SJSA1 (cell line): ENCODE results near the gene NCKAP5. TPM values are rescaled to one million over a fixed set of nuclear protein-coding genes. Genes with fewer than 3 reads are reported as not detected.

Source experiments
- DNase-seq, 2 experiments: peaks; one replicate each; pipeline ENCODE4 v3.0.0-alpha.2; 2015 to 2020; ENCODE audit warnings: low spot score in 2 of 2, low read depth in 1 of 2
- H3K27ac ChIP-seq: fragments of 250-450 bp; sonication (Bioruptor Pico); 2 replicates; pipeline ENCODE4 v1.5.1; 2020; ENCODE audit warnings: mild to moderate bottlenecking, moderate library complexity
- H3K27me3 ChIP-seq: fragments of 250-450 bp; sonication (Bioruptor Pico); replicated peaks from 2 replicates; pipeline ENCODE4 v1.5.1; 2020; ENCODE audit warnings: mild to moderate bottlenecking, moderate library complexity
- H3K36me3 ChIP-seq: fragments of 250-450 bp; sonication (Bioruptor Pico); 2 replicates; pipeline ENCODE4 v1.5.1; 2020; ENCODE audit warnings: mild to moderate bottlenecking
- H3K4me1 ChIP-seq: fragments of 250-450 bp; sonication (Bioruptor Pico); replicated peaks from 2 replicates; pipeline ENCODE4 v1.6.1; 2021; ENCODE audit warnings: mild to moderate bottlenecking
- H3K4me3 ChIP-seq: fragments of 250-450 bp; sonication (Bioruptor Pico); 2 replicates; pipeline ENCODE4 v1.5.1; 2020; ENCODE audit warnings: mild to moderate bottlenecking
- H3K9me3 ChIP-seq: fragments of 250-450 bp; sonication (Bioruptor Pico); replicated peaks from 2 replicates; pipeline ENCODE4 v1.5.1; 2020; ENCODE audit warnings: mild to moderate bottlenecking
- total RNA-seq: library from RNA; depleted of rRNA; stranded (reverse); fragments of >200 nt; shearing (Covaris generic); gene quantifications from 2 replicates; pipeline ENCODE4 v1.2.3, GENCODE V29; 2014

The NCKAP5 gene
- total RNA-seq, 1 experiment from 2014 or later, result 2.5 TPM

DNA sequence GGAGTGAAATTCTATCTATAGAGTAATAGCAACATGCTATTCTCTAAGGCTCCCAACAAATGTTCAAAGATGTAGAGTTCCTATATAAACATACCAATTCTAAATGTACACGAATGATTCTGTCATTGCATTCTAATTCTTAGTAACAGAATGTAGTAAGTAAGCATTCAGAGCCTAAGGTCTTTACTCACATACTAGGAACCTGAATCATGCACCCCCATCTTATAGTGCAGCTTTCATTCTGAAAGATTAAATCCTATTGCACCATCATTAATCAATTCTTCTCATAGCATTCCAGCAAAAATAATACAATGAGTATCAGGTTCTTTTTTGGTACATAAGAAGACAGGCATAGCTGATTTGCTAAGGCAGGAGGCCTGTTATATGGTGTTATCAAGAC is 230.0 kb downstream of the NCKAP5 start:
- Histone ChIP-seq H3K27ac (no peak overlapping the region), H3K4me3 (no peak overlapping the region), H3K27me3 (no peaks in the 10 kb centered on the region), H3K36me3 (no peaks in the 10 kb centered on the region), H3K9me3 (no peaks in the 10 kb centered on the region), H3K4me1 (no peaks in the 10 kb centered on the region)
- DNase-seq, result no peak

DNA sequence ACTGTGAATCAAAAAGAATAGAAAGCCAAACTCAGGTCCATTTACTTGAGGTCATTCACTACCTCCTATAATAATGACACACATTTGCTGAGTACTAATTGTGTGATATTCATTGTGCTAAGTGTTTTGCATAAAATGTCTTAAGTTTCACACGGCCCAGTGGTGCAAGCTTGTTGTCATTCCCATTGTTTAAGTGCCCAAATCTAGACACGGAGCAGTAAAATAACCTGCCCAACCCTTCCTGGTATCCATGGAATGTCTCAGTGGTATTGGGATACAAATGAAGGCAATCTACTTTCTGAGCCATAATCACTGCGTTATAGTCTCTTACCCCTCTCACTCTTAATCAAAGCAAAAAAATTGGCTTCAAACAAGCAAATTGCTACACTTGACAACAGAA is 233.3 kb downstream of the NCKAP5 start:
- no peak for DNase-seq
- Histone ChIP-seq H3K4me1 (peaks cover 6% of the 10 kb centered on the region), H3K36me3 (no peaks in the 10 kb centered on the region), H3K9me3 (no peaks in the 10 kb centered on the region), H3K27me3 (no peaks in the 10 kb centered on the region), H3K27ac (no peak overlapping the region), H3K4me3 (no peak overlapping the region)

DNA sequence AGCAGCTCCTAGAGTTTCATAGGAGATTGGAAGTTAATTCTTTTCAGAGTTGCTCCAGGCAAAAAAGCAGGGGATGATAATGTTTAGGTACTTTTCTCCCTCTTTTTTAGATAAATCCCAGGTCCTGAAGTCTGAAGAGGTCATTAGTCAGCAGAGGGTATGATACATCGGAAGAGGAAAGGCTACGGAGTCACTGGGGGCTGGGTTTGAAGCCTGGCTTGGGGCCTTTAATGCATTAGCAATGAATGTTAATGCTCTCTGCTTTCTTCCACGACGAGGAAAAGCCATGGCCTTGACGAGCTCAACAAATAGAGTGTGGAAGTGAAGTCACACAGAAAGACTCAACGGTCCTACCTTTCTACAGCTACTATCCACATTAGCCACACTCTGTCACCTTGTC is 235.1 kb downstream of the NCKAP5 start:
- H3K27ac ChIP-seq, result no peak overlapping the region
- H3K27me3 ChIP-seq, result no peaks in the 10 kb centered on the region
- H3K9me3 ChIP-seq, result no peaks in the 10 kb centered on the region
- DNase-seq, result no peak
- H3K36me3 ChIP-seq, result no peaks in the 10 kb centered on the region
- peaks cover 6% of the 10 kb centered on the region for H3K4me1 ChIP-seq
- no peak overlapping the region for H3K4me3 ChIP-seq

DNA sequence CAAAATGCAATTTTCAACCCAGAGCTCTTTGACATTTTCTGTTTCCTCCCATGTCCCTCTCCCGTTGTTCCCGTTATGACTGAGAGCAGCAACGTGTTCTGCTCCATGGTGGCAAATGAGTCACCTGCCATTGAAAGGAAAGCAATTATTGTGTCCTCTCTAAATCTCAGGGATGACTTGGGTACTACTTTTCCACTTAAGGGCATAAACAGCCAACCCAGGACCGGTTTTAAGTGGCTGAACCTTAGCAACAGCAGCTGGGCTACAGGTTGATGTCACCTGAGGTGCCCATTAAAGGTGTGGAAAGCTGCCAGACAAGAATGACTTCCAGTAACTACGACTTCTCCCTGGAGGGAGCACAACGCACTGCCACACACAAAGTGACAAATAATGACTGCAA is 236.8 kb downstream of the NCKAP5 start:
- no peak overlapping the region for H3K27ac ChIP-seq
- no peaks in the 10 kb centered on the region for H3K36me3 ChIP-seq
- no peak for DNase-seq
- peaks cover 16% of the 10 kb centered on the region for H3K4me1 ChIP-seq
- H3K9me3 ChIP-seq, result no peaks in the 10 kb centered on the region
- no peak overlapping the region for H3K4me3 ChIP-seq
- no peaks in the 10 kb centered on the region for H3K27me3 ChIP-seq

DNA sequence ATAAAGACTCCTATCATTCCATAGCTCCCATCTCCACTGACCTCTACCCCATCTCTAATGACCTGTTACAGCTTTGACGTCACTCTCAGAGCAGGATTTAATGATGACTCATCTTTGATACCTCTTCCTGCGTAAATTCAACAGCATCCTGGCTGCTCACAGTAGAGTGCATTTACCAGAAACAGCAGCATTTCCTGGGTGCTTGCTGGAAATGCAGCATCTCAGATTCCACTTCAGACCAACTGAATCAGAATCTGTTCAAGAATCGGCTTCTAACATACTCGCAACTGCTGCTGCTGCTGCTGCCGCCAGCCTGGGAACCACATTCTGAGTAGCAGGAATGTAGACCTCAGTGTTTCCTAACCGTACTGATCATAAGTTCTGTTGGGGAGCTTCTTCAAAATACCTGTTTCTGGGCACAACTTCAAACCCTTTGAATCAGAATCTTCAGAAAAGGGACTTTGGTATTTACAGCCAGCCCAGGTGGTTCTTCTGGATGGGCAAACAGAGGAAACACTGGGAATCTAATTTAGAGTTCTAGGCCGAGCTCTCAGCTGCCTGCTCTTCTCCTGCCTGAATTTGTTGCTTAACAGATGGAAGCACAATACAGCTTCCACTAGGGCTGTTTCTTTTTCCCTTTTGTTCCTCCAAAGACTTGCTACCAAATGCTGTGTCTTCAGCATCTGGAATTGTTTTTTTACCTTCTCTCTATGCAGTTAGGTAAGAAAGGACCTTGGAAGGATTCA is 241.4 kb downstream of the NCKAP5 start:
- no peaks in the 10 kb centered on the region for H3K27me3 ChIP-seq
- no peak overlapping the region for H3K4me3 ChIP-seq
- no peaks in the 10 kb centered on the region for H3K9me3 ChIP-seq
- H3K4me1 ChIP-seq, result peaks cover 44% of the 10 kb centered on the region
- H3K27ac ChIP-seq, result peak overlapping the region; percentile 55
- no peaks in the 10 kb centered on the region for H3K36me3 ChIP-seq
- DNase-seq, result peak in 1 of 2 experiments; percentile 30

DNA sequence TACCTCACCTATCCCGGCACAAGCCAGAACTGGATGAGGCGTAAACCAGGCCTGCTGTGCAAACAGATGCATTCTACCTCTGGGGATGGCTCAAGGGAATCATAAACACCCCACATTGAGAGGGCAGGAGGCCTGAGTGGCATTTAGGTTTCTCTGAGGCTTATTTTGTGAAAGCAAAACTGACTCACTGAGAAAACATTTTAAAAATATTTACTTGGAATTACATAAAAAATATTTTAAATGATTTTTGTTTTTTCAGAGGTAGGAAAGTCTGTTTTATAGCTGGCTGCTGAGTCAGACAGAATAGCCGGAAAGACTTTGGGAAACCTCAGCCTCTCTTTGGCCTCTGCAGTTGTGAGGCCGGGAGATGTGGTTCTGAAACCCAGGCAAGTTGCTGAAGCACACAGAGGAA is 244.1 kb downstream of the NCKAP5 start:
- no peak overlapping the region for H3K4me3 ChIP-seq
- no peaks in the 10 kb centered on the region for H3K9me3 ChIP-seq
- H3K36me3 ChIP-seq, result no peaks in the 10 kb centered on the region
- DNase-seq, result peak; percentile 72 to 77
- H3K27me3 ChIP-seq, result no peaks in the 10 kb centered on the region
- peaks cover 38% of the 10 kb centered on the region for H3K4me1 ChIP-seq
- H3K27ac ChIP-seq, result peak overlapping the region; percentile 45; the same call in 1 of the 2 replicates

DNA sequence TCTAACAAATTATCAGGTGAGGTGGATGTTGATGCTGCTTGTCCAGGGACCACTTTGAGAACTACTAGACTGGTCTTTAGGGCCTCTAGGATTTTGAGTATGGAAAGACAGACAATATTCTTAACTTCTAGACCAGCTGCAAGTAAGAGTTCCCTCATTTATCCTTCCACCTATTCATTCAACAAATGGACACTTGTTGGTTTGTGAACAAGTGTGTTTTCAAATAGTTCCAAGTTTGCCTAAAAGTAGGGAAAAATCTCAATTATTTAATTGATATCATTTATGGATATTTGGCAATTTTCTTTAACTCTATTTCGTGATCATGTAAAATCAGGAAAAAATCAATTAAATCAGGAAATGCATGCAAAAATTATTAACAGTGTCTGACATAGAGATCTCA is 245.4 kb downstream of the NCKAP5 start:
- Histone ChIP-seq H3K4me1 (peaks cover 38% of the 10 kb centered on the region), H3K27ac (no peak overlapping the region), H3K36me3 (no peaks in the 10 kb centered on the region), H3K4me3 (no peak overlapping the region), H3K9me3 (no peaks in the 10 kb centered on the region), H3K27me3 (no peaks in the 10 kb centered on the region)
- no peak for DNase-seq

DNA sequence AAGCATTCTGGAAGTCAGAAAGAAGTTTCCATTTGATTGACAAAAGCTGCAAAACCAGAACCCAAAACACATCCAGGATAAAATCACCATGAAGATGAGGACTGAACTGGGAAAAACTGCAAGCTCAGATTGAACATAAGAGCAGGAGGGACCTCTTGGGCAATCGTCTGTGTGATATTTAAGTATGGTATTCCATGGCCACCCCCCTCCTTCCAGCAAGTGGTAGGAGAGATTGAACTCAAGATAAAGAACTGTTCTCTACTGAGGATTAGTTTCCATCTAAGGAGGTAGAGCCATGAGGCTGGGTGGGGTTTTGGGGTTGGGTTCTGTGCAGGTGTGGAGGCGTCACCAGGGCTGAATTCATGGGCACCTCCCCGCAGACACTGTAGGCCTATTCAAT is 251.1 kb downstream of the NCKAP5 start:
- no peak overlapping the region for H3K4me3 ChIP-seq
- no peak overlapping the region for H3K27ac ChIP-seq
- H3K9me3 ChIP-seq, result no peaks in the 10 kb centered on the region
- peaks cover 6% of the 10 kb centered on the region; the same call in 1 of the 2 replicates for H3K4me1 ChIP-seq
- DNase-seq, result no peak
- no peaks in the 10 kb centered on the region for H3K36me3 ChIP-seq
- H3K27me3 ChIP-seq, result no peaks in the 10 kb centered on the region

DNA sequence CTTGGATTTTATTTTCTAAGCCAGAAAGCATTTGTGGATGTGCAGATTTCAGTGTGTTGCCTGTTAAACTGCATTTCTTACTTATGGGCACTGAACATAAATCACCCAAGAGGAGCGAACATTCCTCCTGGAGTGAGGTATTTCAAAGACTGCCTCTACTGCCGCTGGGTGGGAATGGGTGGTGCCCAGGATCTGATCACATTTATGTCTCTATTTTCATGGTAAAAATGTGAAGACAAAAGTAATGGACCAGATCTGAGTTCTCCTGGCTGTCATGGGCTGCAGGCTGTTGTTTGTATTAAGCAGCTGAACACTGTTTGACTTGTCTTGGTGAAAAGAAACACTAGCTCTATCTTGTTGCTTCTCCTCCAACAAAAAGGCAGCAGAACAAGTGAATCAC is 251.7 kb downstream of the NCKAP5 start:
- no peaks in the 10 kb centered on the region for H3K36me3 ChIP-seq
- no peak for DNase-seq
- H3K27me3 ChIP-seq, result no peaks in the 10 kb centered on the region
- no peaks in the 10 kb centered on the region for H3K9me3 ChIP-seq
- H3K4me1 ChIP-seq, result peaks cover 6% of the 10 kb centered on the region; the same call in 1 of the 2 replicates
- H3K27ac ChIP-seq, result no peak overlapping the region
- H3K4me3 ChIP-seq, result no peak overlapping the region

DNA sequence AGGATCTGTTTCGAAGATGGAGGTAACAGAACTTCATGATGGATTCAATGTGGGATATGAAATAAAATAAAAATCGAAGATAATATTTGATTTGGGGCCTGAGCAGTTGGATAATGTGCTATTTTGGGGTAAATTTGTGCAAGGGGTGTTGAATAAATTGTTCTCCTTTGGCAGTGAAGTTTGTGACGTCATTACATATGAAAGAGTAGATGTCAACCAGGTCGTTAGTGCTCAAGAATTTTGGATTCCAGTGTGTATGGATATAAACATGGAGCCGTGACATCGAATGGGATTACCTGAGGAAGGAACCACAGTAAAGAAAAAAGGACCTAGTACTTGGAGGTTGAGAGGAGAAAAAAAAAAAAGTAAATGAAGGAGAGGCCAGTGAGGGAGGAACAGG is 253.0 kb downstream of the NCKAP5 start:
- Histone ChIP-seq H3K36me3 (no peaks in the 10 kb centered on the region), H3K9me3 (no peaks in the 10 kb centered on the region), H3K4me3 (no peak overlapping the region), H3K4me1 (peaks cover 6% of the 10 kb centered on the region; the same call in 1 of the 2 replicates), H3K27me3 (no peaks in the 10 kb centered on the region), H3K27ac (no peak overlapping the region)
- no peak for DNase-seq

DNA sequence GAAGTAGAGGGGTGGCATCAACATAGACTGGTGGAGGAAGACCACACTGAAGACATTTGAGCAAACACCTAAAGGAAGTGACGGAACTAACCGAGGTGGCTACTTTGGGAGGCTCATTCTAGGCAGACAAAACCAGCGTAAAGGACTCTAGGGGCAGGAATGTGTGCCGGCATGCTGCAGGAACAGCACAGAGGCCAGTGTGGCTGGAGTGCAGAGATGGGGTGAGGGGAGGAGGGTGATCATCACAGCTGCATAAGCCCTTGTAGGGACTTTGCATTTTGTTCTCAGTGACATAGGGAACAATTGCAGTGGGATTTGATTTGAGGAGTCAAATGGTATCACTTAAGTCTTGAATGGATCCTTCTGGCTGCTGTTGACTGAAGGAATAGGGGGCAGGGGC is 253.5 kb downstream of the NCKAP5 start:
- H3K27ac ChIP-seq, result no peak overlapping the region
- no peak overlapping the region for H3K4me3 ChIP-seq
- no peak for DNase-seq
- H3K36me3 ChIP-seq, result no peaks in the 10 kb centered on the region
- no peaks in the 10 kb centered on the region for H3K27me3 ChIP-seq
- peaks cover 6% of the 10 kb centered on the region; the same call in 1 of the 2 replicates for H3K4me1 ChIP-seq
- no peaks in the 10 kb centered on the region for H3K9me3 ChIP-seq

DNA sequence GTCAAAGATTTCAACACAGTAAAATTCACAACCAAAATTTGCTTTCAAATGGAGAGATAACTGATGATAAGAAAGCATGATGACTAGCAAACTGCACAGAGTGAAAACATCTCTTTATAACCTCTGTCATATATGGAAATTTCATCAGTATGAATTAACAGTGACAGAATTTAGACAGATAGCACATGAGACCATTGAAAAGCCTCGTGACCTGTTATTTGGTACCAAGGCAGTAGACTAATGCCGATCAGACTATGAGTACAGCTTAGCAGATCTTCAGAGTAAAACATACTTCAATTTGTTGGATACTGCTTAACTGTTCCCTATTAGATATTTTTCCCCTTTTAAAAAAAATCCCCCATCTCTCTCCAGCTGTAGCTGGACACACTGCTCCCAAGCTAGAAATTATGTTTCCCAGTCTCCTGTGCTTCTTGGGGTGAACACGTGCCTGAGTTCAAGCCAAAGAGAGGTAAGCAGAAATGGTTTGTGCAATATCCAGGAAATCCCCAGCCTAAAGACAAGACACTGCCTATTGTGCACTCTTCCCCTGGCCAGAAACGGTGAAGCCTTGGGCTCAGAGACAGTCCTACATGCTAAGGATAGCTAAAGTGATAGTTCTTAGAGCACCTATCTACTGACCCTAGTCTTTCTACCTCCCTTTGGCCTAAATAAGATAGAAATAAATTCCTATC is 256.1 kb downstream of the NCKAP5 start:
- H3K36me3 ChIP-seq, result no peaks in the 10 kb centered on the region
- no peaks in the 10 kb centered on the region for H3K9me3 ChIP-seq
- no peaks in the 10 kb centered on the region for H3K27me3 ChIP-seq
- no peak overlapping the region for H3K4me3 ChIP-seq
- H3K4me1 ChIP-seq, result peaks cover 6% of the 10 kb centered on the region; the same call in 1 of the 2 replicates
- DNase-seq, result no peak
- H3K27ac ChIP-seq, result no peak overlapping the region

DNA sequence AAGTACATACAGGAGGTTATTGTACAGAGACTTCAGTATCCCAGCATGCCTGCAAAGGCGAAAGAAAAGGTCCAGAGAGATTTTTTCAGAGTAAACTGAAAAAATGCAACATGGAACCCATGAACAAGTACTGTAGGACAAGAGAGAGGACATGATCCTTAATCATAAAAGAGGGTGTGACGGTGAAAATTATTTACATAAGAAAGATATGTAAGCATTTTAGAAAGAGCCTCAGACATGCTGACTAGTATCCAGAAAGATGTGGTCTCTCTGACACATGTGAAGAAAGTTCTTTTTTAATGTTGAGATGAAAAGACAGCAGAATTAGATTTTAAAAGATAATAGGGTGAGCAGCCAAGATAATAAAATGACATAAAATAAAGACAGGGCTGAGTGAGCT is 262.0 kb downstream of the NCKAP5 start:
- DNase-seq, result no peak
- Histone ChIP-seq H3K27ac (no peak overlapping the region), H3K27me3 (no peaks in the 10 kb centered on the region), H3K9me3 (no peaks in the 10 kb centered on the region), H3K36me3 (no peaks in the 10 kb centered on the region), H3K4me1 (peaks cover 15% of the 10 kb centered on the region), H3K4me3 (no peak overlapping the region)

DNA sequence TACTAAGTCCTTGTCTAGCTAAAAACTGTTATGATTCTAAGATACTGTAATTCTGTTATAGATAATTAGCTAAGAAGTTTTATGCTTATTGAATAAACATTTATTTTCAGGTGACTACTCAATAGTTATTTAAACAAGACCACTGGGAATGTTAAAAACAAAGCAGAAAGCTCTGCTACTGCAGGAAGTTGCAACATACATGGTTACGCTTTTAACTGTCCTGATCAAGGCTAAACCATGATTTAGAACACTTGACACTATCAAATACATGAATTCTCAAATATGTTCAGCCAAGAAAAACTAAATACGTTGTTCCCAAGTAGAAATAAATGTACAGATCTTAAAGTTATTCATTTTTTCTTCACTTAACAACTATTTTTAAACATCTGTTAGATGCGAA is 263.9 kb downstream of the NCKAP5 start:
- H3K27ac ChIP-seq, result no peak overlapping the region
- H3K27me3 ChIP-seq, result no peaks in the 10 kb centered on the region
- DNase-seq, result no peak
- H3K4me1 ChIP-seq, result peaks cover 15% of the 10 kb centered on the region
- H3K9me3 ChIP-seq, result no peaks in the 10 kb centered on the region
- H3K36me3 ChIP-seq, result no peaks in the 10 kb centered on the region
- H3K4me3 ChIP-seq, result no peak overlapping the region
